Hepatocyte (in vitro differentiated cells): ENCODE measurements around the gene RIPK4. TPM values are rescaled to one million over a fixed set of nuclear protein-coding genes. Genes with fewer than 3 reads are reported as not detected.

Source experiments
- DNase-seq: peaks from one replicate; pipeline ENCODE4 v3.0.0-alpha.2; 2016; ENCODE audit warnings: low spot score
- H2AFZ ChIP-seq: fragments of 200-600 bp; sonication (generic); 2 replicates; pipeline ENCODE4 v1.6.0; 2016; ENCODE audit warnings: antibody characterized with exemption, mild to moderate bottlenecking
- H3K27ac ChIP-seq: fragments of 200-600 bp; sonication (generic); 2 replicates; pipeline ENCODE4 v1.5.1; 2016; ENCODE audit warnings: mild to moderate bottlenecking
- H3K27me3 ChIP-seq: fragments of 200-600 bp; sonication (generic); 2 replicates; pipeline ENCODE4 v1.6.1; 2016
- H3K36me3 ChIP-seq: fragments of 200-600 bp; sonication (generic); replicated peaks from 2 replicates; pipeline ENCODE4 v1.5.1; 2016; ENCODE audit warnings: low read depth; ENCODE audit not compliant: insufficient read depth
- H3K4me1 ChIP-seq: fragments of 200-600 bp; sonication (generic); 2 replicates; pipeline ENCODE4 v1.5.1; 2016; ENCODE audit warnings: mild to moderate bottlenecking, moderate library complexity; ENCODE audit not compliant: insufficient read depth
- H3K4me2 ChIP-seq: fragments of 200-600 bp; sonication (generic); 2 replicates; pipeline ENCODE4 v1.6.0; 2016
- H3K4me3 ChIP-seq: fragments of 200-600 bp; sonication (generic); 2 replicates; pipeline ENCODE4 v1.5.1; 2016; ENCODE audit warnings: mild to moderate bottlenecking
- H3K79me2 ChIP-seq: fragments of 200-600 bp; sonication (generic); 2 replicates; pipeline ENCODE4 v1.6.0; 2017; ENCODE audit warnings: mild to moderate bottlenecking
- H3K9me2 ChIP-seq: fragments of 200-600 bp; sonication (generic); replicated peaks from 2 replicates; pipeline ENCODE4 v1.6.0; 2017; ENCODE audit warnings: mild to moderate bottlenecking; ENCODE audit not compliant: insufficient read depth
- H3K9me3 ChIP-seq: fragments of 200-600 bp; sonication (generic); 2 replicates; pipeline ENCODE4 v1.5.1; 2016; ENCODE audit warnings: low read depth, mild to moderate bottlenecking
- H4K20me1 ChIP-seq: fragments of 200-600 bp; sonication (generic); 2 replicates; pipeline ENCODE4 v1.6.0; 2016; ENCODE audit warnings: mild to moderate bottlenecking; ENCODE audit not compliant: insufficient read depth, poor library complexity, severe bottlenecking
- EZH2 ChIP-seq: fragments of 200-600 bp; sonication (generic); IDR thresholded peaks from 2 replicates; pipeline ENCODE4 v1.6.1; 2016; ENCODE audit warnings: antibody characterized with exemption, mild to moderate bottlenecking, borderline replicate concordance
- EZH2phosphoT487 ChIP-seq: fragments of 200-600 bp; sonication (generic); IDR thresholded peaks from one replicate; pipeline ENCODE4 v1.6.1; 2018; ENCODE audit warnings: antibody characterized with exemption, mild to moderate bottlenecking, low read depth, moderate library complexity; ENCODE audit not compliant: unreplicated experiment, severe bottlenecking
- WGBS: methylation state at CpG from one replicate; pipeline ENCODE4 v1.1.6; 2016; ENCODE audit warnings: low lambda C conversion rate; ENCODE audit errors: missing lambda C conversion rate; 5-methylcytosine and 5-hydroxymethylcytosine counted together
- polyA plus RNA-seq: library from polyadenylated mRNA; unstranded; fragments of >200 nt; fragmentation: Nextera tagmentation; extraction: Ambion mirVana; gene quantifications from 2 replicates; pipeline ENCODE4 v1.2.1, GENCODE V29; 2016
- total RNA-seq: library from RNA; depleted of rRNA; stranded (reverse); fragments of >200 nt; gene quantifications from 2 replicates; pipeline ENCODE4 v1.2.3, GENCODE V29; 2014
- TF ChIP-seq, protein P1 (sequence below): fragments of 200-600 bp; sonication (generic); IDR thresholded peaks from 2 replicates; pipeline ENCODE4 v1.5.1; 2016; ENCODE audit warnings: antibody characterized with exemption, mild to moderate bottlenecking; ENCODE audit not compliant: poor library complexity

RIPK4 gene
- total and polyA plus RNA-seq, 2 experiments from 2014 or later: 28.1 to 32.8 TPM

DNA sequence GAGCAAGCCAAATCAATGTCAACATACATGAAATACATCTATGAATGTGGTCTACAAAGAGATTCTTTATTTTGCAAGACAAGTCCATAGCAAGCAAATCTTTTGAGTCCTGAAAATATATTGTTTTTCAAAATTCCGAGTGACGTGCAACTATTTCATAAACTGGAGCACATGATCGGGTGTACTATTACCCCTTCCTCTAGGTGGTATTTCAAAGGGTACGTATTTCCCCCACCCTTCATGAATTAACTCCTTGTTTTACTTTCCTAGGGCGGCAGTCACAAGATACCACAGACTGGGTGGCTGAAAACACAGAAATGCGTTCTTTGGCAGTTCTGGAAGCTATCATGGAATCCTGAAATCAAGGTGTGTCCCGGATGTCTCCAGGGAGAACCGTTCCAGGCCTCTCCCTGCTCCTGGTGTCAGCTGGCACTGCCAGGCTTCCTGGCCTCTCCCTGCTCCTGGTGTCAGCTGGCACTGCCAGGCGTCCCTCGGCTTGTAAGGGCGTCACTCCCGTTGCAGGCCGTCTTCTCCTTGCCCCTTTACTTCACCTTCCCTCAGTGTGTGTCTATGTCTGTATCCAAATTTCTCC is 55.3 kb downstream of the RIPK4 start:
- no peak overlapping the region for H3K4me3 ChIP-seq
- peak overlapping the region; percentile 70 for H3K4me2 ChIP-seq
- H3K27ac ChIP-seq: peak overlapping the region; percentile 92
- H2AFZ ChIP-seq: no peak overlapping the region
- H3K9me2 ChIP-seq: no peaks in the 10 kb centered on the region
- TF ChIP-seq EZH2 (no peak), EZH2phosphoT487 (no peak)
- TF ChIP-seq, protein P1, sequence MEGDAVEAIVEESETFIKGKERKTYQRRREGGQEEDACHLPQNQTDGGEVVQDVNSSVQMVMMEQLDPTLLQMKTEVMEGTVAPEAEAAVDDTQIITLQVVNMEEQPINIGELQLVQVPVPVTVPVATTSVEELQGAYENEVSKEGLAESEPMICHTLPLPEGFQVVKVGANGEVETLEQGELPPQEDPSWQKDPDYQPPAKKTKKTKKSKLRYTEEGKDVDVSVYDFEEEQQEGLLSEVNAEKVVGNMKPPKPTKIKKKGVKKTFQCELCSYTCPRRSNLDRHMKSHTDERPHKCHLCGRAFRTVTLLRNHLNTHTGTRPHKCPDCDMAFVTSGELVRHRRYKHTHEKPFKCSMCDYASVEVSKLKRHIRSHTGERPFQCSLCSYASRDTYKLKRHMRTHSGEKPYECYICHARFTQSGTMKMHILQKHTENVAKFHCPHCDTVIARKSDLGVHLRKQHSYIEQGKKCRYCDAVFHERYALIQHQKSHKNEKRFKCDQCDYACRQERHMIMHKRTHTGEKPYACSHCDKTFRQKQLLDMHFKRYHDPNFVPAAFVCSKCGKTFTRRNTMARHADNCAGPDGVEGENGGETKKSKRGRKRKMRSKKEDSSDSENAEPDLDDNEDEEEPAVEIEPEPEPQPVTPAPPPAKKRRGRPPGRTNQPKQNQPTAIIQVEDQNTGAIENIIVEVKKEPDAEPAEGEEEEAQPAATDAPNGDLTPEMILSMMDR: no peak
- H3K9me3 ChIP-seq: no peaks in the 10 kb centered on the region
- 67% methylated on average over 13 of the region's 13 CpGs for WGBS
- no peaks in the 10 kb centered on the region for H3K36me3 ChIP-seq
- H4K20me1 ChIP-seq: no peaks in the 10 kb centered on the region
- no peaks in the 10 kb centered on the region for H3K79me2 ChIP-seq
- no peak for DNase-seq
- peaks cover 56% of the 10 kb centered on the region for H3K4me1 ChIP-seq
- H3K27me3 ChIP-seq: no peaks in the 10 kb centered on the region

DNA sequence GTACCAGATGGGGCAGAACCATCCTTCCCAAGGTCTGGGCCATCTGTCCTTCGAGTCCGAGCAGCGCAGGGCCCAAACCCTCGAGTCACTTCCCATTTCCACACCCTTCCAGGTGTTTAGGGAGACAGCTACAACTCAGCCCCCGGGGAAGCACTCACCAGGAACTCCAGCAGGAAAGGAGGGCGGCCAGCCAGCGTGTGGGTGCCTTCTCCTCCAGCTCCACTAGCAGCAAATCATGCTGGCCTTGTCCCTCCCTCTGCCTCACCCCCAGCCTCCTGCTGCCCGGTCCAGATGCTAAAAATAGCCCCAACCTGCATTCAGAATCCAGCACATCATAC is 56.1 kb downstream of the RIPK4 start:
- Histone ChIP-seq H3K27ac (peak overlapping the region; percentile 92), H3K79me2 (no peaks in the 10 kb centered on the region), H3K27me3 (no peaks in the 10 kb centered on the region), H2AFZ (no peak overlapping the region), H3K9me3 (no peaks in the 10 kb centered on the region), H3K9me2 (no peaks in the 10 kb centered on the region), H3K36me3 (no peaks in the 10 kb centered on the region), H4K20me1 (no peaks in the 10 kb centered on the region), H3K4me1 (peaks cover 56% of the 10 kb centered on the region), H3K4me2 (no peak overlapping the region), H3K4me3 (no peak overlapping the region)
- TF ChIP-seq, protein P1: no peak
- no peak for TF ChIP-seq EZH2
- TF ChIP-seq EZH2phosphoT487: no peak
- no peak for DNase-seq
- WGBS: 90% methylated on average over 7 of the region's 8 CpGs

DNA sequence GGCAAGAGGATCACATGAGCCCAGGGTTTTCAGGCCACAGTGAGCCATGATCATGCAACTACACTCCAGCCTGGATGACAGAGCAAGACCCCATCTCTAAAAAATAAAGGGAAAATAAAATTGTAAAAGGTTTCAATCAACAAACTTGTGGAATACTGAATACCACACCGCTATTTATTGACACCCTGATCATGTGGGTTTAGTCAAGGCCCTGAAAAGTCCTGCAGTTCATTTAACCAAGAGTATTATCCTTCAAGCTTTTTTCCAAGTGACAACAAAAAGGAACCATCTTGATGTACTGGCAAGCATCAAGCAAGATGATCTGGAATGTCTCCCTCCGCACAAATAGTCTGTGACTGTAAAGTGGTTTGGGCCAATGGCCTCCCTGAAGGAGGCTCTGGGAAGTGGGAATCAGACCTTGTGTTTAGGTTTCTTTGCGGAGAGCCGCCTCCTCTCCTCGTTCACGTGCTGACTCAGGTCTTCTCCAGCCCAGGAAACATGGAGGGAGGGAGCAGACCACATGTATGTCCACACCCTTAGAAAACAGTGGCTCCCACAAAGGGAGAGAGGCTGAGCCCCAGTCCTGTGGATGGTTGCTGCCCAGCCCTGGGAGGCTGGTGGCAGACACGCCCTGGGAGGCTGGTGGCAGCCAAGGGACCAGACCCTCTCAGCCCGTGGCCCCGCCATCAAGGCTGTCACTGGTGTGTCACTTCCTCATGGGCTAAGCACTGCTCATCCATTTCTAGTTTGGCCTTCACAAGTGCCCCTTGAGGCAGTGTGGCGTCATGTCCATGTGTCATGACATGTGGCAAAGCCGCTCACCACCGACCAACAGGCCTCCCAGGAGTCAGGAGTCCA is 56.7 kb downstream of the RIPK4 start:
- H3K4me2 ChIP-seq: no peak overlapping the region
- H2AFZ ChIP-seq: no peak overlapping the region
- TF ChIP-seq, protein P1: no peak
- no peak for TF ChIP-seq EZH2phosphoT487
- TF ChIP-seq EZH2: no peak
- 85% methylated on average over 12 of the region's 12 CpGs for WGBS
- no peaks in the 10 kb centered on the region for H4K20me1 ChIP-seq
- H3K9me2 ChIP-seq: no peaks in the 10 kb centered on the region
- no peak for DNase-seq
- H3K27me3 ChIP-seq: no peaks in the 10 kb centered on the region
- H3K9me3 ChIP-seq: no peaks in the 10 kb centered on the region
- peaks cover 59% of the 10 kb centered on the region for H3K4me1 ChIP-seq
- no peaks in the 10 kb centered on the region for H3K36me3 ChIP-seq
- no peak overlapping the region for H3K4me3 ChIP-seq
- peak overlapping the region; percentile 92 for H3K27ac ChIP-seq
- H3K79me2 ChIP-seq: no peaks in the 10 kb centered on the region
